Kidney capillary endothelial cell (primary cell): ENCODE data around the gene ZSCAN31.

Source experiments
- DNase-seq: peaks from one replicate; pipeline ENCODE4 v3.0.0-alpha.2; 2018; ENCODE audit warnings: low spot score

Gene ZSCAN31

DNA sequence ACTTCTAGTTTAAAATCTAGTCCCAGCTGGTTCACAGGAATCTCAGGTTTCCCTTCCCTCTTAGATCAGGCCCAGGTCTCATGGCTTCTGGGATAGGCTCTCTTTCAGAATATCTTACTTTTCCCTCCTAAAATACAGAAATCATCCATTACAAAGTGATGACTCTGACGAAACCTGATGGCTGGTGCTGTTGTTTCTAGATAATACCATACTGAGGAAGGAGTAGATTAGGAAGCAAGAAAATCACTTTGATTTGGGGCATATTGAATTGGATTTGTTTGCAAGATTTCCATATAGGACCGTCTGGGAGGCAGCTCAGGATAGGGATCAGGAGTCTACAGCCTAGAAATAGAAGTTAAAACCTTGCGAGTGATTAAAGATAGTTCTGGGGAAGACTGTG is 17.4 kb upstream of the ZSCAN31 start:
- DNase-seq: no peak

DNA sequence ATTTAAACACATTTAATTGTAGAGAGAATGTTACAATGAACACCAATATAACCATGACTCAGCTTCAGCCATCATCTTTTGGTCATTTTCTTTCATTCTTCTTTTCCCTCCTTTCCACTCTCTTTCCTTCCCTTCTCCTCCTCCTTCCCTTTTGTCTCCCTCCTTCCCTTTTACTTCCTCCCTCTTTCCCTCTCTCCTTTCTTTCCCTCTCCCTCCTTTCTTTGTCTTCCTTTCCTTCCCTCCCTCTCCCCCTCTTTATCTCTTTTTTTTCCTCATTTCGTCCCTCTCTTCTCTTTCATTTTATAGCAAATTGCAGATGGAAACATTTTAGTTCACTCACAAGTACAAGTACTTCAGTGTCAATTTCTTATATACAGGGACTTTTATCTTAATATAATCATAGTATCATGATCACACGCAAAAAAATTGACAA is 15.6 kb upstream of the ZSCAN31 start:
- DNase-seq: no peak

DNA sequence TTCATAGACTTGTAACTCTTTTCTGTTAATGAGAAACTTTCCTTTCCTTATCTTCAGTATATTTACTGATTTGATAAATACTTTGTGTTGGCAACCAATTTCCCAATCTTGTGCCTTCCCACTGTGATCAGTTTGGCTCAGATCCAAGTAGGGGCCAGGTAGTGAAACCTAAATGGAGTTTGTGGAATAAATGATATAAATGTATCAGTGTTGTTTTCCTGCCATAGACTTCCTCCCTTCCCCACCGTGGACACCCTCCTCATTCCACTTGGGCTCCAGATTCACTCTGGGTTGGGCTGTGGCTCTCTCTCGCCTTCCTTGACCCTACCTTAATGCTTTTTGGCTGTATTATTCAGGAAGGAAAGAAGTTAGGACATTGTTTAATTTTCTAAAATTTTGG is 15.1 kb upstream of the ZSCAN31 start:
- no peak for DNase-seq

DNA sequence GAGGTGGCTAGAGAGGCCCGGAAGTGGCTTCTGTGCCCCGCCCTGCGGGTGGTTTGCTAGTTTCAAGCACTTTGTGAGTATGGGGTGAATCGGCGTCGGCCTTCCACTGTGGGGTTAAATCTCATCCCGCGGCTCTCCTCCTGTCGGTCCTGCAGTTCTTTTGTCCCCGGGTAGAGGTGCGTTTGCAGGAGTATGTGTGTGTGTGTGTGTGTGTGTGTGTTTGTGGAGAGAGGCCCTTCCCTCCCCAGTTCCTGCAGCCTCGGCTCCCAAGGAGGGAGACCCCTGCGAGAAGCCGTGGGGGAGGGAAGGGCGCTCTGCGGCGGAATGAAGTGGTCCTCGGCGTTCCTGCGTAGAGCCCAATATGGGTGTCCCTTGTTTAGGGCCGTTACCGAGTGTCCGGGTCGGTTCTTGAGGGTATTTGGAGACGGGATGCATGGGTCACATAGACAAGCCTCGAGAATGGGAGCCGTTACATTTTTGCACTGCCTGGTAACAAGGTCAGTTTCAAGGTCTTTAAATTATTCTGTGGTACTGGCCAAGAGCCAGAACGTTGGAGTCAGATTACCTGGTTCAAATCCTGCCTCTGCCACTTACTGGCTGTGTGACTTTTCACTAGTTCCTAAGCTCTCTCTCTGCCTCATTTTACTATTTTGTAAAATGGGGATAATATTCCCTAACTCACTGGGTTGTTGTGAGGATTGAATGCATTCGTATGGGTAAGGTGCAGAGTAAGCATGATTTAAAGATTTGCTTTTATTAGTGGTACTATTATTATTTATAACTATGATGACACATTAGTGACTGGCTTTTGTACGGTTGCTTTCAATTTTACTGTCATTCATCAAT is 14.2 kb upstream of the ZSCAN31 start, which contains the start of gene ZKSCAN3:
ZKSCAN3 (plus strand) TSS at position 56 of the 846 bp plus-strand sequence. CDS start 9,640 bp downstream, outside the sequence.
- peak; percentile 68 for DNase-seq

DNA sequence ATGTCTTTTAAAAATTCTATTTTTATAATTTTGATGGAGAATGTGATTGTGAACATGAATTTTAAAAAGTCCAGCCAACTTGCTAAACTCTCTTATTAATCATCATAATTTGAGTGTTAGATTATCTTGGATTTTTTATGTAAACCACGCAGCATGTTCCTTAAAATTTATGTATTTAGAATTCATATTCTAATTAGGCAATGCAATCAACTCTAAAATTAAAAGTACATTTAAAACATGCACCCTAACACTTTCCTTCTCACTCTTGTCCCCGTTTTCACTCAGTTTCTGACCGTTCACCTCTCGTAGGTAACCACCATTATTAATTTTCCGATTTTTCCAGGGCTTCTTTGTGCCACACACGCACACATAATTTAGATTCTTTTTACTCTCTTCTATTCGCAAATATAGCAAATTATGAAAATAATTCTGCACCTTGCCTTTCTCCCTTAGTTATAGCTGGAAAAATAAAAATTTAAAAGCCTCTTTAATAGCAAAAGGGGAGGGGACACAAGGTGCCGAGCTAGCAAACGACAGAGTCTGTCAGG is 13.5 kb upstream of the ZSCAN31 start:
- no peak for DNase-seq

DNA sequence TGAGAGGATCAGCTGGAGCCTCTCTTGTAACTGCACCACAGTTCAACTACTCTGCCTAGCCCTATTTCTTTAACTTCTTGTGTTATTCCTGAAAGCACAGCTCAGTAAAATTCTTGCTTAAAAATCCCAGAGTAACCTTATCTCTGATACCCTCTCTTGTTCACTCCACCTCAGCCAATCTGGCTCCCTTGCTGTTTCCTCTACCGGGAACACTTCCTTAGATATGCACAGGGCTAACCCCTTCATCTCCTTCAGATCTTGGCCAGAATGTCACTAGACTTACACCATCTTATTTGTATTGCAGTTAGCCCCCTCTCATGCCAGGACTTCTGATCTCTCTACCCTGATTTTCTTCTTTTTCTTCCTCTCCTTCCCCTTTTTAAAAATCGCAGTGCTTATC is 11.2 kb upstream of the ZSCAN31 start:
- DNase-seq: no peak

DNA sequence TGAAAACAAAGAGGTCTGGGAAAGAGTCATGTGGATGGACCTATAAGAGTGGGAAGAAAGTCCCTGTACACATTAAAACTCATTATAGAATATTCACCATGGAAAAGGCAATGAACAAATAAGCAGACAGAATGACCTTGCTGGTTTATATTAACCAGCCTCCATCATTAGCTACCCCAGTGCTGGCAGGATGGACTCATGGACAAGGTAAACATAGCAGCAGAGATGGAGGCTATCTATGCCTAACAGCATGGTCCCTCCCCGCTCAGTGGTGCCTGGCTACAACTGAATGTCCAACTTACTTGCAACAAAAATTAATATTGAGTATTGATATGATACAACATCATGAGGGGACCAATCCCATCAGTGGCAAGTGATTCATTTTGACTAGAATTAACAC is 9.3 kb upstream of the ZSCAN31 start:
- DNase-seq: no peak

DNA sequence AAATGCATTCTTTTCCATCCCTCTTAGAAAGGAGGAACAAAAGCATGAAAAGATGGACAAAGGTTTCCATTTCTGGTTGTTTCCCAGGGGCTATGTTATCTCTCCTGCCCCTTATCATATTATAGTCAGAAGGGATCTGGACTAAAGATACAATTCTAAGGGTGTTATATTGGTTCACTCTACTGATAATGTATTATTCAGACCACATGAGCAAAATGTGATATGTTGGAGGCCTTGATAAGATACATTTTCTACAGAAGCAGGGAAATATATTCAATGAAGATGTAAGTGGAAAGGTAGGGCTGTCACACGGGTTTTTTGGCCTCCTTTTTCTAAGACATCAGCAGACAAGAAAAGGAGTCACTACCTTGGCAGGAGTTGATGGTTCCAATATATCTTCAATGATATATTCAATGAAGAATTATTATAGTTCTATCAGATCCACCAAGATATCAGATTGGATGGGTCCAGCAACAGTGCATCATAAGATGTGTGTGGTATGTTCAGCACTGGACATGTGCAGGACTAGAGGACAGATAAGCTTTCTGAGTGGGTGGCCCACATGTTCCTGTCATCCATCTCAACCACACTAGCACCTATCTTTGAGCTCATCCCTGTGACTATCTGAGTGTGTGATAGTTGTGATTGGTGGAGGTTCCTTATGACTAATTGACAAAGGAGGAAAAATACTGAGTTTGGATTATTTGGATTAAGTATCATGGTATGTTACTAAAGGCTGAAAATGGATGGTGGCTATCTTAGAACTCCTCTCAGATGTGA is 8.1 kb upstream of the ZSCAN31 start:
- no peak for DNase-seq

DNA sequence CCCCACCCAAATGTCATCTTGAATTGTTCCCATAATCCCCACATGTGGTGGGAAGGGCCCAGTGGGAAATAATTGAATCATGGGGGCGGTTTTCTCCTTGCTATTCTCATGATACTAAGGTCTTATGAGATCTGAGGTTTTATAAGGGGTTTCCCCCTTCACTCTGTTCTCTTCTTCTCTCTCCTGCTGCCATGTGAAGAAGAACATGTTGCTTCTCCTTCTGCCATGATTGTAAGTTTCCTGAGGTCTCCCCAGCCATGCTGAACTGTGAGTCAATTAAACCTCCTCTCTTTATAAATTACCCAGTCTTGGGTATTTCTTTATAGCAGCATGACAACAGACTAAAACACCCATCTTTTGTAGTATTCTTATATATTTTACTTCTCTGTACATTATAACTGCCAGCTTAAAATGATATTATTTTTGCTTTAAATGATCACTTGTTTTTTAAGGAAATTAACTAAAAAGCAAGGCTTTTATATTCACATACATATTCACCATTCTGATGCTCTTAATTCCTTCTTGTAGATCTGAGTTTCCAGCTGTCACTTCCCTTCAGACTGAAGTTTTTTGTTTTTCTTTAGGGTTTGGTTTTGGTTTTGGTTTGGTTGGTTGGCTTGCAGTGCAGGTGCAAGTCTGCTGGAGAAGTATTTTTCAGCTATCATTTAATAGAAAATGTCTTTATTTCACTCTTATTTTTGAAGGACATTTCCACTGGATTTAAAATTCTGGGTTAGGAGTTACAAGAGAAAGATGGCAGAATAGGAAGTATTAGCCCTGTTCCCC is 4.6 kb upstream of the ZSCAN31 start:
- DNase-seq: no peak

DNA sequence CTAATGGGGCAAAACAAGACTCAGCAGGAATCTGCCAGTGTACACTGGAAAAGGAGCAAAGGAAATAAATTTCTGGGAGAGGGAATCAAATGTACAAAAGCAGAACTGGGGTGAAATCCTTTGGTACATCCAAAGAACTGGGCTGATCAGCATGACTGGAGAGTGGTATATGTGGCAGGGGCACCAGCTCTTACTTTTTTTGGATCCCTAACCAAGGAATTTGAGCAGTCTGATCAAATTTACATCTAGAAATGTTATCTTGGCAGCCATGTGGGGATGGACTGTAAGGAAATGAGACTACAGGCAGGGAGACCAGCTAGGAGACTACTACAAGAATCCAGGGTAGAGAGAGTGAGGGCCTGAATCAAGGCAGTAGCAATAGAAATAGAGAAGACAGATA is 1.2 kb upstream of the ZSCAN31 start:
- no peak for DNase-seq

DNA sequence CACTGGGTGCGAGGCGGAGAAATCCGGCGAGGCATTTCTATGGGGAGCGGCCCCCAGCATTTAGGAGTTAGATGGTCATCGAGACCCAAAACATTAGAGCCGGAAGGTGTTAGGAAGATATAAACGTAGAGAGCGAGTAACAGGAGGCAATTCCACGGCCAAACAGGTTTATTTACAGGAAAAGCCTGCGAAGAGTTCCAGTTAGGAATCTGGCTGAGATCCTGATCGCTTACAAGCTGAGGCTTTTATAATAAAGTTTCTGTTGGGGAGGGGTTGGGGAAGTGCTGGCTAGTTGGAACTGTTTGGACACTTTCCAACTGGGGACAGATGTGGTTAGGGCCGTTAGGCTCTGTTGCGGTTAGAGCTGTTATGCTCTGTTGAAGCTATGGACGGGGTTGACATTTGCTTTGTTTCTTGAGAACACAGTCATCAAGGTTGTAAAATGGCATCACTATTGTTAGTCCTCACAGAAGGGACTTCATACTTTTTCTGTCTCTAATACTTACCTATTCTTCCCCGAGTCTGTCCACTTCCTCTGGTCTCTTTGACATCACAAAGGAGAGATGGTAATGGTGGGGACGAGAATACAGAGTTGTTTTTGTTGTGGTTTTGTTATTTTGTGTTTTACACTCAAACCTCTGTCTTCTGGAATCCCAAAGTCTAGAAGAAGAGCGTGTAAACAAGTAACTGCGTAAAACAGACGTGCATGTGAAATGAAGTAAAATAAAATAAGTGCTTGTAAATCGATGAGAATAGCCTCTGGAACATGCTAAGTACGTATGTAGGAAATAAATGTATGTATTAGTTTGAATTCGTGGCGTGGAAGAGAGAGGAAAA is 554 bp upstream of the ZSCAN31 start:
- DNase-seq: peak; percentile 23

DNA sequence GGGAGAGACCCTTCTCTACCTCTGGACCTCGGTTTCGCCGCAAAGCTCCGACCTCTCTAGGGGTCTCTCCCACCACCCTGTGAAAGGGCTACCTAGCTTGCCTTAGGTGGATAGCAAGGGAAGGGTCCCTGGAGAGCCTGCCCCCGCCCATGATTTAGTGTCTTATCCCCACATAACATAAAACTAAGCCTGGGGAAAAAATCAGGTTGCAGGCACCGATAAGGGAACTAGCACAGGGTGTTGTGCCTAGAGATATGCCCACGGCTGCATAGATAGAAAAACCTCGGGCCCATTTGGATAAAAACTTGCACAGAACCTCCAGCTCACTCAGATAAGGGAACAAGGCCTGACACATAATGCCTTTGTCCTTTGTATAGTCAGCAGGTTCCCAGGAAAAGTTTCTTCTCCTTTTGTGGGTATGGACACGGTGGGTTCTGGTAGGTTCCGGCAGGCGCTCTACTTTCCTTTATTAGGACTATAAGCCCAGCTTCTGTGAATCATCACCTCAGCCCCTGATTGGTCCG is 846 bp downstream of the ZSCAN31 start:
- DNase-seq: no peak

DNA sequence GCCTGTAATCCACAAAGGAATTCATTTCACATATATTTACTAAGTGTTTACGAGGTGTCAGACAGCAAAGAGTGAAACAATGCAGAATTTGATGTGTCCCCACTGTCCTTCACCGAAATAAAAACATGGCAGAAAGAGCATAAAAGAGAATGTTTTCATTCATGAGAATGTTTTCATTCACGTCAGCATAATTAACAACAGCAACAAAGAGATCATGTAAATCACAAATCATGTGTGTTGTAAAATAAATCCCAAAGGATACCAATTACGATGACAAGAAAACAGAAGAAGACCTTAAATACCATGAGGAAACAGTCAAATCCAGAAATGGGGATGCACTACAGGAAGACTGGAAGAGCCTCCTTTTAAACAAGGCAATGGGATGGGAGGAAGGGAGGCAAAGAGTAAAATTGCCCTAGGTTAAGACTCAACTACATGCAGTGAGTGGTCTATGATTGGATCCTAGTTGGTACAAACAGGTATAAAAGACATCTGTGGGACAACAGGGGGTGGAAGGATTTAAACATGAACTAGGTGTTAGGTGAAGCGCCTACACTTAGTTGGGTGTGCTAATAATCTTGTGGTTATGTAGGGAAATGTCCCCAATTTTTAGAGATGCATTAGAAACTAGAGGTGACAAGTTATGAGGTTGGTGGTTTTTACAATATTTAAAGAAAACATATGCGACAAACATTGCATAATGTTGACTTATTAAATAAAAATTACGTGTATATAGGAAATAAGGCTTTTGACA is 1.5 kb downstream of the ZSCAN31 start:
- no peak for DNase-seq

DNA sequence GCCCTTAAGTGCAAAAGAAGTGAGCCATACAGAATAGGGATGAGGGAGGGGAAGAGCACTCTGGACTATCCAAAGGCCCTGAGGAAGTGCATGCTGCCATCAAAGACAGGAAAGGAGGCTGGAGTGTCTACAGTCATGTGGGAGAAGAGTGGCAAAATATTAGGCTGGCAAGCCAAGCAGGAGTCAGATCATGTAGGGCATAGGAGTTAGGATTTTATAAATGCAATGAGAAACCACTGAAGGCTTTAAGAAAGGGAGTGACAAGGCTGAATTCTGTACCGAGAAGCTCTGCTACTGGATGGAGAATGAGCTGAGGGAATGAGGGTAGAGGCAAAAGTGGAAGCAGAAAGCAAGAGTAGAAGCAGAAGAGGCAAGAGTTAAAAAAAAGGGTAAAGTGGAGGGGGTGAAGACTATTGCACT is 2.3 kb downstream of the ZSCAN31 start:
- no peak for DNase-seq

DNA sequence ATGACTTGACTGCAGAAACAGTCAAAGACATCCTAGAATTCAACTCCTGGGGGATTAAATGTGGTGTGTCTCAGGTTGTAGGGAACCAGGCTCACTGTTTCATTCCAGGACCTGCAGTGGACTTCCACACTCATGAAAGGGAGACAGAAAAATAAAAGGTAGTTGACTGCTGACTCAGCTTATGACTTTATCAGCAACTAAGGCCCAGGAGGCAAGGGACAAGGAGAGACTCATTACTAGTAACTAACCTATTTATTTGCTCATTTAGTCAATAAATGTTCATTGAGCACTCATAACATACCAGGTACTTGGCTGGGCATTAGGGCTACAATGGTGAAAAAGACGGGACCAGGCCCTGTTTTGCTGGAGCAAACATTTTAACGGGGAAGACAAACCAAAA is 2.9 kb downstream of the ZSCAN31 start:
- no peak for DNase-seq

DNA sequence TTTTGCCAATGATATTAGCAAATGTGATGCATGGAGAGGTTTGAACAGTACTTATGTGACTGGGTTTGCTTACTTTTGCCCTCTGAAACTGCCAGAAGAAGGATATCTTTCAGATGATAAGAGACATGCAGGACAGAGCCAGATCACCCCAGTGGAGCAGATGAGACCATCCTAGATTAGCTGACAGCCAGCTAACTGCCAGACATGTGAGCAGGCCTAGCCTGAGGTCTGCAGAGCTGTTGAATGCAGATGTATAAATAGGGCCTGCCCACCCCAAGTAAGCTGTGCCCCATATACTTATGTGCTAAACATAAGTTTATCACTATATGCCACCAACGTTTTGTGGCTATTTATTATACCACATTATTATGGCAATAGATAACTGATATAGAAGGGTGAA is 5.9 kb downstream of the ZSCAN31 start:
- DNase-seq: no peak

DNA sequence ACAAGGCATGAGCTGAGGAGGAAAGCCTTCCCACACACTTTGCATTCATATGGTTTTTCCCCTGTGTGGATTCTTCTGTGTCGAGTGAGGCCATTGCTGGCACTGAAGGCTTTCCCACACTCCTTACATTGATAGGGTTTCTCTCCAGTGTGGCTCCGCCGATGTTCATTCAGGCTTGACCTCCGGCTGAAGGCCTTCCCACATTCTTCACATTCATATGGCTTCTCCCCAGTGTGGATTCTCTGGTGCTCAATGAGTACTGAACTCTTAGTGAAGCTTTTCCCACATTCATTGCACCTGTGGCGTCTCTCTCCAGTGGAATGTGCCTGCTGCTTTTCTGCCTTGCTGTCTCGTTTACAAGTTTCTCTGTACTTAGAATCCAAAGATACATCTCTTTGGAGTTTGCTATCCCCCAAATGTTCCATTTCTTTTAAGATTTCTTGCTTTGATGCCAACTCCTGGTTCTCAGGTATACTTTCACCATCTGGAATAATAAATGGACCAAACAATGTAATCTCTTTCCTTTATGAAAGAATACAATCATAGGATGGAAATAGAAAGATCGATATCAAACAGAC is 9.5 kb downstream of the ZSCAN31 start:
- DNase-seq: no peak

DNA sequence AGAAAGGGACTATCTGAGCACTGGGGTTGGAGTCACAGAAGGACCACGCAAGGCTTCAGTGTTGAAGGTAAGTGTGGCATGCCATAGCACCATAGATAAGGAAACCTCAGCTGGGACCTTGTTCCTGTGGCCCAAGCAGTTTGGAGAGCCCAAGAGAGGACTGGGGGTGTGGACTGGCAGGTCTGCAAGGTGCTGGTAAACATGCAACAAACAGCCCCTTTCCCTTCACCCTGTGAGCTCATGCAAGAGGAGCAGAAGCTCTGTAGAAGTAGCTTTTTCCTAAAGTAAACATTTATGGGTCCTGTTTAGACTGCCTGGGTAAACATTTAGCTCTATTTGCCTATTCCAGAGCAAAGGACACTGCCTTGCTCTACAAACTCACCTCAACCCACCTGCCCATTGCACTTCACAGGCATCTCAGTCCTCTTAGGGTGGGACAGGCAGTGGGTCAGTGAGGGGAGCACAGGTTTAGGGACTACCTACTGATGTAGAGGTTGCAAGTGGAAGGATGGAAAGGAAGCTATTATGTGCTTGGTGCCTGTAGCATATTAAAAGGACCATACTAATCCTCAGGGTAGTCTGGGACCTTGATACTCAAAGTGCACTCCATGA is 12.0 kb downstream of the ZSCAN31 start:
- no peak for DNase-seq

DNA sequence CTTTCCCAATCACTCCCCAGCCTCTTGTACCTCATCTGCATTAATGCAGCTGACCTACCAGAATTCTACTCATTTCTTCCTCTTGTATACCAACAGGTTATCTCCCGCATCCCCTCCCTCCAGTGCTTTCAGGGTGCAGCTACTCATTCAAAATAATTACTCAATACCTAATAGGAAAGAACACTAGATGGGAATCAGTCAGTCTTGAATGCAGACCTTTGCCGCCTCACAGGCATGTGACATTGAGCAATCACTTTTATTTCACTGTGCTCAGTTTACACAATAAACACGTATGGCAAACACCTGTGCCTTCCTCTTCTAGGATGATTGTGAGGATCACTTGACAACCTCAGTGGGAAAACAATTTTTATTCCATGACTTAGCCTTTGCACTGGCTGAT is 13.3 kb downstream of the ZSCAN31 start:
- no peak for DNase-seq
